Fibroblast of lung (primary cell): ENCODE data around the gene UBE4B. TPM values are rescaled to one million over a fixed set of nuclear protein-coding genes. Genes with fewer than 3 reads are reported as not detected.

Experiments
- DNase-seq, 2 donors: peaks; one replicate each; pipeline versions ENCODE4 v3.0.0 to v3.0.0-alpha.2; 2010; ENCODE audit warnings: low read depth in 2 of 2
- H2AFZ ChIP-seq: 2 replicates; pipeline ENCODE4 v1.5.1; 2012; ENCODE audit warnings: low read length, control low read depth, inconsistent platforms
- H3K27ac ChIP-seq: 2 replicates; pipeline ENCODE4 v1.5.1; 2011; ENCODE audit warnings: low read length, control low read depth; ENCODE audit not compliant: insufficient read depth
- H3K27me3 ChIP-seq: 2 replicates; pipeline ENCODE4 v1.5.1; 2011; ENCODE audit warnings: mild to moderate bottlenecking, low read length; ENCODE audit not compliant: control insufficient read depth, insufficient read depth
- H3K36me3 ChIP-seq: 2 replicates; pipeline ENCODE4 v1.5.1; 2011; ENCODE audit warnings: low read length; ENCODE audit not compliant: control insufficient read depth, insufficient read depth
- H3K4me1 ChIP-seq: 2 replicates; pipeline ENCODE4 v1.5.1; 2011; ENCODE audit warnings: low read length; ENCODE audit not compliant: control insufficient read depth, insufficient read depth; ENCODE audit errors: extremely low read depth
- H3K4me2 ChIP-seq: 2 replicates; pipeline ENCODE4 v1.5.1; 2011; ENCODE audit warnings: low read length, control low read depth; ENCODE audit not compliant: insufficient read depth; ENCODE audit errors: extremely low read depth
- H3K4me3 ChIP-seq, 4 experiments: fragments of 200-600 bp in 1 of 4; sonication (generic) in 1 of 4; replicated peaks in 1 of 4; 2 replicates each; pipeline ENCODE4 v1.5.1; 2011 to 2016; ENCODE audit warnings: low read length in 4 of 4, low read depth in 3 of 4, mild to moderate bottlenecking in 3 of 4, control low read depth in 2 of 4, inconsistent platforms in 1 of 4, mixed read lengths in 1 of 4; ENCODE audit not compliant: insufficient read depth in 1 of 4; ENCODE audit errors: control extremely low read depth in 1 of 4
- H3K79me2 ChIP-seq: 2 replicates; pipeline ENCODE4 v1.5.1; 2012; ENCODE audit warnings: mild to moderate bottlenecking, low read length, inconsistent platforms; ENCODE audit not compliant: control insufficient read depth, insufficient read depth
- H3K9ac ChIP-seq: 2 replicates; pipeline ENCODE4 v1.5.1; 2011; ENCODE audit warnings: mild to moderate bottlenecking, low read length, control low read depth; ENCODE audit not compliant: insufficient read depth
- H3K9me3 ChIP-seq: 2 replicates; pipeline ENCODE4 v1.5.1; 2012; ENCODE audit warnings: low read depth, low read length; ENCODE audit not compliant: control insufficient read depth, insufficient read depth
- H4K20me1 ChIP-seq: 2 replicates; pipeline ENCODE4 v1.5.1; 2011; ENCODE audit warnings: low read length; ENCODE audit not compliant: control insufficient read depth, insufficient read depth; ENCODE audit errors: extremely low read depth
- CTCF ChIP-seq, 2 donors: IDR thresholded peaks in 1 of 2; conservative IDR thresholded peaks in 1 of 2; 1 replicate in 1 of 2; 2 replicates in 1 of 2; pipeline ENCODE4 v1.5.1; 2011 to 2012; ENCODE audit warnings: low read length in 2 of 2, control low read depth in 1 of 2, inconsistent platforms in 1 of 2, low read depth in 1 of 2, mild to moderate bottlenecking in 1 of 2
- EZH2 ChIP-seq: IDR thresholded peaks from 2 replicates; pipeline ENCODE4 v1.5.1; 2012; ENCODE audit warnings: low read length, control low read depth, mild to moderate bottlenecking; ENCODE audit errors: missing control alignments
- polyA plus RNA-seq, 2 donors: library from polyadenylated mRNA; depleted of rRNA in 1 of 2; stranded (reverse) in 1 of 2; unstranded in 1 of 2; fragments of >200 nt; gene quantifications; 2 replicates each; pipeline ENCODE4 v1.2.1, GENCODE V29; 2011 to 2012; ENCODE audit warnings: missing spikeins in 1 of 2
- total RNA-seq: library from RNA; depleted of rRNA; stranded (reverse); fragments of >200 nt; gene quantifications from 2 replicates; pipeline ENCODE4 v1.2.1, GENCODE V29; 2014

The UBE4B gene
- total and polyA plus RNA-seq, 2 donors (not counting 1 experiment from before 2014, with no cell fraction given), result 21.9 to 30.7 TPM

GRCh38 chr1:10108134-10108663, 75.4 kb downstream of the UBE4B start:
- Histone ChIP-seq H3K27me3 (no peaks in the 10 kb centered on the region), H4K20me1 (no peaks in the 10 kb centered on the region), H3K9me3 (no peaks in the 10 kb centered on the region), H2AFZ (no peak overlapping the region), H3K36me3 (peaks cover 11% of the 10 kb centered on the region), H3K4me1 (peaks cover 5% of the 10 kb centered on the region), H3K79me2 (no peaks in the 10 kb centered on the region), H3K4me3 (no peak overlapping the region), H3K27ac (peak overlapping the region; percentile 46), H3K9ac (no peak overlapping the region), H3K4me2 (peak overlapping the region; percentile 74)
- DNase-seq, result peak; percentile 34 to 98
- TF ChIP-seq EZH2 (no peak), CTCF (conservative IDR thresholded peaks at IDR 0.05 in 1 of 2, IDR thresholded peaks at IDR 0.05 in 1 of 2; ENCODE audit: low read depth in 1 of 2, low read length in 2 of 2) (no peak)

- no peak overlapping the region for H2AFZ ChIP-seq
- H3K27ac ChIP-seq, result peak overlapping the region; percentile 24
- H3K4me2 ChIP-seq, result no peak overlapping the region
Observed at GRCh38 chr1:10108948-10109708, 76.4 kb downstream of the UBE4B start.

More at GRCh38 chr1:10108948-10109708, 76.4 kb downstream of the UBE4B start:
- TF ChIP-seq CTCF (conservative IDR thresholded peaks at IDR 0.05 in 1 of 2, IDR thresholded peaks at IDR 0.05 in 1 of 2; ENCODE audit: low read depth in 1 of 2, low read length in 2 of 2) (no peak), EZH2 (no peak)
- peaks cover 11% of the 10 kb centered on the region for H3K36me3 ChIP-seq
- no peak overlapping the region for H3K4me3 ChIP-seq
- H3K27me3 ChIP-seq, result no peaks in the 10 kb centered on the region
- H3K79me2 ChIP-seq, result no peaks in the 10 kb centered on the region
- no peaks in the 10 kb centered on the region for H4K20me1 ChIP-seq
- no peaks in the 10 kb centered on the region for H3K9me3 ChIP-seq
- DNase-seq, result peak in 1 of 2 donors; percentile 6
- no peak overlapping the region for H3K9ac ChIP-seq
- H3K4me1 ChIP-seq, result peaks cover 5% of the 10 kb centered on the region
